Measurements from ENCODE around the gene GNAI2.
"Not testable (repeated sequence)": the region's sequence is repeated elsewhere in the genome, so short reads cannot be mapped to it uniquely, and the experiment has no call there.

GNAI2 gene

GRCh38 chr3:50205413-50206276 lies 30.4 kb upstream of the GNAI2 start:
- DNase-seq = peak; percentile 75

GRCh38 chr3:50207359-50208042 lies 28.5 kb upstream of the GNAI2 start:
- DNase-seq = no peak

GRCh38 chr3:50208677-50209344 lies 27.2 kb upstream of the GNAI2 start:
- no peak for DNase-seq

- DNase-seq = no peak
These were observed 25.9 kb upstream of the GNAI2 start for GRCh38 chr3:50210176-50210509.

- DNase-seq = no peak
These were observed 25.3 kb upstream of the GNAI2 start for GRCh38 chr3:50210510-50211367.

GRCh38 chr3:50211368-50211717 lies 24.7 kb upstream of the GNAI2 start:
- DNase-seq = not testable (repeated sequence)

- no peak for DNase-seq
These were observed 24.1 kb upstream of the GNAI2 start for GRCh38 chr3:50211930-50212329.

GRCh38 chr3:50212502-50212901 lies 23.5 kb upstream of the GNAI2 start:
- DNase-seq = no peak

GRCh38 chr3:50212971-50213370 lies 23.0 kb upstream of the GNAI2 start:
- DNase-seq = no peak

GRCh38 chr3:50213373-50213772 lies 22.6 kb upstream of the GNAI2 start:
- DNase-seq = no peak

GRCh38 chr3:50214824-50215223 lies 21.2 kb upstream of the GNAI2 start:
- no peak for DNase-seq

GRCh38 chr3:50215529-50215928 lies 20.5 kb upstream of the GNAI2 start:
- DNase-seq = no peak

- no peak for DNase-seq
These were observed 18.3 kb upstream of the GNAI2 start for GRCh38 chr3:50217681-50218080.

- DNase-seq = no peak
These were observed 17.6 kb upstream of the GNAI2 start for GRCh38 chr3:50218448-50218847.

GRCh38 chr3:50219285-50219684 lies 16.7 kb upstream of the GNAI2 start:
- no peak for DNase-seq

- no peak for DNase-seq
These were observed 15.9 kb upstream of the GNAI2 start for GRCh38 chr3:50220109-50220508.

- DNase-seq = no peak
These were observed 15.0 kb upstream of the GNAI2 start for GRCh38 chr3:50221051-50221410.

- DNase-seq = no peak
These were observed 14.4 kb upstream of the GNAI2 start for GRCh38 chr3:50221411-50222168.

GRCh38 chr3:50222169-50222528 lies 13.9 kb upstream of the GNAI2 start:
- DNase-seq = no peak

- DNase-seq = no peak
These were observed 11.4 kb upstream of the GNAI2 start for GRCh38 chr3:50224639-50225038.

- peak; percentile 78 for DNase-seq
These were observed 9.1 kb upstream of the GNAI2 start for GRCh38 chr3:50226888-50227389.
